HepG2 (cell line): ENCODE data around the gene MVK. TPM values are rescaled to one million over a fixed set of nuclear protein-coding genes. Genes with fewer than 3 reads are reported as not detected.

Experiments
- ETV5 ChIP-seq: IDR thresholded peaks from 2 replicates; pipeline ENCODE4 v1.6.1; 2018; ENCODE audit warnings: missing biosample characterization, missing genetic modification reagents, inconsistent platforms, borderline replicate concordance
- HOXA7 ChIP-seq: sonication (generic); formaldehyde crosslinking; IDR thresholded peaks from 2 replicates; pipeline ENCODE4 v1.8.1; 2022; ENCODE audit warnings: mild to moderate bottlenecking, missing genetic modification reagents, moderate library complexity
- MXD4 ChIP-seq: IDR thresholded peaks from 2 replicates; pipeline ENCODE4 v1.6.1; 2016; ENCODE audit warnings: mild to moderate bottlenecking, missing biosample characterization, missing genetic modification reagents
- U2AF1 ChIP-seq: fragments of 200-400 bp; formaldehyde crosslinking; optimal IDR thresholded peaks from 2 replicates; pipeline ENCODE3; 2017; ENCODE audit warnings: mild to moderate bottlenecking, low read depth, low read length
- ZNF256 ChIP-seq: sonication (generic); formaldehyde crosslinking; conservative IDR thresholded peaks from 2 replicates; pipeline ENCODE4 v1.4.0; 2020; ENCODE audit warnings: missing genetic modification reagents
- ZNF430 ChIP-seq: sonication (generic); formaldehyde crosslinking; IDR thresholded peaks from 2 replicates; pipeline ENCODE4 v1.9.0; 2021; ENCODE audit warnings: mild to moderate bottlenecking, missing genetic modification reagents
- ZNF747 ChIP-seq: sonication (generic); formaldehyde crosslinking; IDR thresholded peaks from 2 replicates; pipeline ENCODE4 v1.8.1; 2023; ENCODE audit warnings: missing genetic modification reagents, mild to moderate bottlenecking, borderline replicate concordance
- ZNF775 ChIP-seq: sonication (generic); formaldehyde crosslinking; IDR thresholded peaks from 2 replicates; pipeline ENCODE4 v1.4.0; 2020; ENCODE audit warnings: missing genetic modification reagents, mild to moderate bottlenecking, moderate library complexity, borderline replicate concordance
- ZSCAN29 ChIP-seq: sonication (generic); formaldehyde crosslinking; conservative IDR thresholded peaks from 2 replicates; pipeline ENCODE4 v1.4.0; 2020; ENCODE audit warnings: mild to moderate bottlenecking, missing genetic modification reagents
- polyA plus RNA-seq, 8 experiments: library from polyadenylated mRNA; depleted of rRNA in 3 of 8; stranded (reverse) in 7 of 8; unstranded in 1 of 8; fragments of >200 nt; fragmentation: Illumina TruSeq in 4 of 8; extraction: Trizol in 4 of 8; gene quantifications; 2 replicates each; pipeline versions ENCODE4 v1.2.1 to v1.2.3, GENCODE V29; 2011 to 2016; ENCODE audit warnings: low read depth in 4 of 8, missing spikeins in 1 of 8, mixed read lengths in 1 of 8; ENCODE audit not compliant: insufficient read depth in 1 of 8
- total RNA-seq, 5 experiments: library from RNA; depleted of rRNA; stranded (reverse); fragments of >200 nt; fragmentation: Illumina TruSeq; extraction: Trizol; gene quantifications; 2 replicates each; pipeline ENCODE4 v1.2.3, GENCODE V29; 2016; ENCODE audit warnings: low read depth in 1 of 5
- TF ChIP-seq, protein P1 (sequence below): sonication (generic); formaldehyde crosslinking; conservative IDR thresholded peaks from 2 replicates; pipeline ENCODE4 v1.4.0; 2020; ENCODE audit warnings: missing genetic modification reagents
- TF ChIP-seq, protein P2 (sequence below): sonication (generic); formaldehyde crosslinking; IDR thresholded peaks from 2 replicates; pipeline ENCODE4 v1.4.0; 2020; ENCODE audit warnings: mild to moderate bottlenecking, missing genetic modification reagents
- TF ChIP-seq, protein P3 (sequence below): sonication (generic); formaldehyde crosslinking; IDR thresholded peaks from 2 replicates; pipeline ENCODE4 v1.9.0; 2022; ENCODE audit warnings: missing genetic modification reagents, mild to moderate bottlenecking, borderline replicate concordance
- TF ChIP-seq, protein P4 (sequence below): sonication (generic); formaldehyde crosslinking; conservative IDR thresholded peaks from 2 replicates; pipeline ENCODE4 v1.5.0; 2020; ENCODE audit warnings: missing genetic modification reagents
- TF ChIP-seq, protein P5 (sequence below): IDR thresholded peaks from 2 replicates; pipeline ENCODE4 v1.6.1; 2016; ENCODE audit warnings: mild to moderate bottlenecking, missing biosample characterization, missing genetic modification reagents
- TF ChIP-seq, protein P6 (sequence below): sonication (generic); formaldehyde crosslinking; IDR thresholded peaks from 2 replicates; pipeline ENCODE4 v1.4.0; 2020; ENCODE audit warnings: missing genetic modification reagents; ENCODE audit errors: not compliant biosample characterization

The MVK gene
- total and polyA plus RNA-seq, 2 of the 13 experiments (the other 11 are each of a cell fraction or from before 2014, with no cell fraction given) = 11.6 to 66.9 TPM

DNA sequence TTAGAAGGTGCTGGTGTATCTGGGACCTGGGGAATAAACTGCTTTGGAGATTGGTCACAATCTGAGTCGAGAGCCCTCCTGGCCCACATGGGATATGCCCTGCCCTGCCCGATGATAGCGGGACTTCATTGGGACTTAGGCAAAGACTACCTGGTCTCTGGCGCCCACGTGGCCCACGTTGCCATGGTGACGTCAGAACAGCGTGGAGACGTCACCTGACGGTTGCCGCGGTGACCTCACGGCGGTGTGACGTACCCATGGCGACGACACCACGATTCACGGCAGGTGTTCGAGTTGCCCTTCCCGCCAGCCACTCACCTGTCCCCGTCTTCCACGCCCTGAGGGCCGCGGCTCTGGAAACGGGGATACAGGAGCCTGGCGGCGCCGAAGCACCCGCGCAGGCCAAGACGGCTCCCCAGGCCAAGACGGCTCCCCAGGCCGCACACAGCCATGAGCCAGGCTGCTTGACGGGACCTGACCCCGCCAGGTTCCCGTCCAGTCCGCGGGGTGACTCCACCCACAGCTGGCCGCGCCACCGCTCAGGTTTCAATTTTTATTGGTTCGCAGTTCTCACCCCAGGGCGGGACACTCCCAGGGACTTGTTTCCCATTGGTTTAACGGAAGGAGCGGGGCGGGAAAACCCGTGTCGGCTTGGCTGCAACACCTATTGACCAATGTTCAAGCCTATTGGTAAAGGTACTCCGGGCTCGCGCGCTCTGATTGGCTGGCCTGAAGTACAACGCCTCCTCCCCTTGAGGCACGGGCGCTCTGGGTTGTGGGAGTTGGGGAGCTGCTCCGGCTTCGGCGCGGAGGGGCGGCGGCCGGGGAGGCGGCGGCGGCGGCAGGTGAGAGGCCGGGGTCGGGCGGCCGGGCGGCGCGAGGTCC is at the start of gene MVK, which contains the start of gene MMAB (continued):
- TF ChIP-seq, protein P1, sequence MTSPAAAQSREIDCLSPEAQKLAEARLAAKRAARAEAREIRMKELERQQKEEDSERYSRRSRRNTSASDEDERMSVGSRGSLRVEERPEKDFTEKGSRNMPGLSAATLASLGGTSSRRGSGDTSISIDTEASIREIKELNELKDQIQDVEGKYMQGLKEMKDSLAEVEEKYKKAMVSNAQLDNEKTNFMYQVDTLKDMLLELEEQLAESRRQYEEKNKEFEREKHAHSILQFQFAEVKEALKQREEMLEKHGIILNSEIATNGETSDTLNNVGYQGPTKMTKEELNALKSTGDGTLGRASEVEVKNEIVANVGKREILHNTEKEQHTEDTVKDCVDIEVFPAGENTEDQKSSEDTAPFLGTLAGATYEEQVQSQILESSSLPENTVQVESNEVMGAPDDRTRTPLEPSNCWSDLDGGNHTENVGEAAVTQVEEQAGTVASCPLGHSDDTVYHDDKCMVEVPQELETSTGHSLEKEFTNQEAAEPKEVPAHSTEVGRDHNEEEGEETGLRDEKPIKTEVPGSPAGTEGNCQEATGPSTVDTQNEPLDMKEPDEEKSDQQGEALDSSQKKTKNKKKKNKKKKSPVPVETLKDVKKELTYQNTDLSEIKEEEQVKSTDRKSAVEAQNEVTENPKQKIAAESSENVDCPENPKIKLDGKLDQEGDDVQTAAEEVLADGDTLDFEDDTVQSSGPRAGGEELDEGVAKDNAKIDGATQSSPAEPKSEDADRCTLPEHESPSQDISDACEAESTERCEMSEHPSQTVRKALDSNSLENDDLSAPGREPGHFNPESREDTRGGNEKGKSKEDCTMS (CRISPR knock-in tag) = no peak
- TF ChIP-seq, protein P2, sequence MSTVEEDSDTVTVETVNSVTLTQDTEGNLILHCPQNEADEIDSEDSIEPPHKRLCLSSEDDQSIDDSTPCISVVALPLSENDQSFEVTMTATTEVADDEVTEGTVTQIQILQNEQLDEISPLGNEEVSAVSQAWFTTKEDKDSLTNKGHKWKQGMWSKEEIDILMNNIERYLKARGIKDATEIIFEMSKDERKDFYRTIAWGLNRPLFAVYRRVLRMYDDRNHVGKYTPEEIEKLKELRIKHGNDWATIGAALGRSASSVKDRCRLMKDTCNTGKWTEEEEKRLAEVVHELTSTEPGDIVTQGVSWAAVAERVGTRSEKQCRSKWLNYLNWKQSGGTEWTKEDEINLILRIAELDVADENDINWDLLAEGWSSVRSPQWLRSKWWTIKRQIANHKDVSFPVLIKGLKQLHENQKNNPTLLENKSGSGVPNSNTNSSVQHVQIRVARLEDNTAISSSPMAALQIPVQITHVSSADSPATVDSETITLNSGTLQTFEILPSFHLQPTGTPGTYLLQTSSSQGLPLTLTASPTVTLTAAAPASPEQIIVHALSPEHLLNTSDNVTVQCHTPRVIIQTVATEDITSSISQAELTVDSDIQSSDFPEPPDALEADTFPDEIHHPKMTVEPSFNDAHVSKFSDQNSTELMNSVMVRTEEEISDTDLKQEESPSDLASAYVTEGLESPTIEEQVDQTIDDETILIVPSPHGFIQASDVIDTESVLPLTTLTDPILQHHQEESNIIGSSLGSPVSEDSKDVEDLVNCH (CRISPR knock-in tag) = no peak
- TF ChIP-seq, protein P3, sequence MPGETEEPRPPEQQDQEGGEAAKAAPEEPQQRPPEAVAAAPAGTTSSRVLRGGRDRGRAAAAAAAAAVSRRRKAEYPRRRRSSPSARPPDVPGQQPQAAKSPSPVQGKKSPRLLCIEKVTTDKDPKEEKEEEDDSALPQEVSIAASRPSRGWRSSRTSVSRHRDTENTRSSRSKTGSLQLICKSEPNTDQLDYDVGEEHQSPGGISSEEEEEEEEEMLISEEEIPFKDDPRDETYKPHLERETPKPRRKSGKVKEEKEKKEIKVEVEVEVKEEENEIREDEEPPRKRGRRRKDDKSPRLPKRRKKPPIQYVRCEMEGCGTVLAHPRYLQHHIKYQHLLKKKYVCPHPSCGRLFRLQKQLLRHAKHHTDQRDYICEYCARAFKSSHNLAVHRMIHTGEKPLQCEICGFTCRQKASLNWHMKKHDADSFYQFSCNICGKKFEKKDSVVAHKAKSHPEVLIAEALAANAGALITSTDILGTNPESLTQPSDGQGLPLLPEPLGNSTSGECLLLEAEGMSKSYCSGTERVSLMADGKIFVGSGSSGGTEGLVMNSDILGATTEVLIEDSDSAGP (CRISPR knock-in tag) = peak; percentile 93; the same call in 1 of the 2 replicates
- TF ChIP-seq ZNF256 (CRISPR knock-in tag) (peak; percentile 71; the same call in 1 of the 2 replicates), ZNF747 (CRISPR knock-in tag) (peak; percentile 86; the same call in 1 of the 2 replicates), HOXA7 (CRISPR knock-in tag) (no peak), ZSCAN29 (CRISPR knock-in tag) (no peak), U2AF1 (no peak), MXD4 (CRISPR knock-in tag) (peak; percentile 98), ETV5 (CRISPR knock-in tag) (no peak; the same call in 1 of the 2 replicates), ZNF775 (CRISPR knock-in tag) (peak; percentile 85; the same call in 1 of the 2 replicates), ZNF430 (CRISPR knock-in tag) (peak; percentile 90)
- TF ChIP-seq, protein P4, sequence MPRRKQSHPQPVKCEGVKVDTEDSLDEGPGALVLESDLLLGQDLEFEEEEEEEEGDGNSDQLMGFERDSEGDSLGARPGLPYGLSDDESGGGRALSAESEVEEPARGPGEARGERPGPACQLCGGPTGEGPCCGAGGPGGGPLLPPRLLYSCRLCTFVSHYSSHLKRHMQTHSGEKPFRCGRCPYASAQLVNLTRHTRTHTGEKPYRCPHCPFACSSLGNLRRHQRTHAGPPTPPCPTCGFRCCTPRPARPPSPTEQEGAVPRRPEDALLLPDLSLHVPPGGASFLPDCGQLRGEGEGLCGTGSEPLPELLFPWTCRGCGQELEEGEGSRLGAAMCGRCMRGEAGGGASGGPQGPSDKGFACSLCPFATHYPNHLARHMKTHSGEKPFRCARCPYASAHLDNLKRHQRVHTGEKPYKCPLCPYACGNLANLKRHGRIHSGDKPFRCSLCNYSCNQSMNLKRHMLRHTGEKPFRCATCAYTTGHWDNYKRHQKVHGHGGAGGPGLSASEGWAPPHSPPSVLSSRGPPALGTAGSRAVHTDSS (CRISPR knock-in tag) = 0 out of 2 replicates have a peak, but pooled peaks have one; percentile 90
- TF ChIP-seq, protein P5, sequence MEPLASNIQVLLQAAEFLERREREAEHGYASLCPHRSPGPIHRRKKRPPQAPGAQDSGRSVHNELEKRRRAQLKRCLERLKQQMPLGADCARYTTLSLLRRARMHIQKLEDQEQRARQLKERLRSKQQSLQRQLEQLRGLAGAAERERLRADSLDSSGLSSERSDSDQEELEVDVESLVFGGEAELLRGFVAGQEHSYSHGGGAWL = peak; percentile 78
- TF ChIP-seq, protein P6, sequence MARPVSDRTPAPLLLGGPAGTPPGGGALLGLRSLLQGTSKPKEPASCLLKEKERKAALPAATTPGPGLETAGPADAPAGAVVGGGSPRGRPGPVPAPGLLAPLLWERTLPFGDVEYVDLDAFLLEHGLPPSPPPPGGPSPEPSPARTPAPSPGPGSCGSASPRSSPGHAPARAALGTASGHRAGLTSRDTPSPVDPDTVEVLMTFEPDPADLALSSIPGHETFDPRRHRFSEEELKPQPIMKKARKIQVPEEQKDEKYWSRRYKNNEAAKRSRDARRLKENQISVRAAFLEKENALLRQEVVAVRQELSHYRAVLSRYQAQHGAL (CRISPR knock-in tag) = peak; percentile 50
